HCT116 (cell line): ENCODE results near the gene ACOXL. TPM values are rescaled to one million over a fixed set of nuclear protein-coding genes. Genes with fewer than 3 reads are reported as not detected.

ENCODE experiments used
- ATAC-seq: fragments of 200-7000 bp; cut with Tn5 transposase; 2 replicates; pipeline ENCODE4 v1.9.1; 2020; ENCODE audit warnings: mild to moderate bottlenecking, moderate library complexity
- BruUV-seq: library from RNA; stranded (reverse); fragments of 400-500 nt; replicated peaks from 2 replicates; lab custom pipeline; 2021; lab: Mats Ljungman, UMichigan
- CTCF ChIA-PET: fragments of 300-600 bp; sonication (Branson Sonifier 250); formaldehyde crosslinking; loops from one replicate; lab custom pipeline; 2021; ENCODE audit warnings: antibody characterized with exemption; lab: Charles Lee
- POLR2A ChIA-PET: fragments of 300-600, 350-600 bp; sonication (Branson Sonifier 250); formaldehyde crosslinking; loops from one replicate; lab custom pipeline; 2021; ENCODE audit warnings: antibody characterized with exemption; lab: Charles Lee
- RAD21 ChIA-PET, 2 experiments: fragments of 300-600 bp; sonication (Branson Sonifier 250); formaldehyde crosslinking; loops; one replicate each; lab custom pipeline; 2023; ENCODE audit warnings: low total read pairs in 2 of 2; ENCODE audit not compliant: uncharacterized antibody in 2 of 2, unreplicated experiment in 2 of 2, low non-redundant PET in 1 of 2; lab: Charles Lee
- DNase-seq: peaks from one replicate; pipeline ENCODE4 v3.0.0-alpha.2; 2010; ENCODE audit warnings: low read depth, low spot score
- H2AFZ ChIP-seq: fragments of 200-600 bp; shearing (Covaris generic), sonication (generic); 2 replicates; pipeline ENCODE4 v1.6.1; 2017; ENCODE audit warnings: low read depth, mixed run types, mixed read lengths, antibody characterized with exemption, low read length; ENCODE audit not compliant: poor library complexity, severe bottlenecking
- H3K27ac ChIP-seq: 2 replicates; pipeline ENCODE4 v1.5.1; 2012; ENCODE audit warnings: low read depth, low read length
- H3K27me3 ChIP-seq: fragments of 200-600 bp; sonication (generic); 2 replicates; pipeline ENCODE4 v1.6.1; 2016; ENCODE audit warnings: mixed run types, low read length, mixed read lengths; ENCODE audit not compliant: insufficient read depth
- H3K36me3 ChIP-seq, 2 experiments: fragments of 200-500 bp in 1 of 2; fragments of 200-600 bp in 1 of 2; sonication (Bioruptor generic) in 1 of 2; sonication (generic) in 1 of 2; 2 replicates each; pipeline versions ENCODE4 v1.5.1 to v1.6.1; 2014 to 2016; ENCODE audit warnings: low read length in 2 of 2, inconsistent platforms in 1 of 2, mixed read lengths in 1 of 2, mixed run types in 1 of 2; ENCODE audit not compliant: insufficient read depth in 2 of 2, control insufficient read depth in 1 of 2
- H3K4me1 ChIP-seq, 2 experiments: fragments of 200-600 bp in 1 of 2; sonication (generic) in 1 of 2; 2 replicates each; pipeline versions ENCODE4 v1.5.1 to v1.6.1; 2012 to 2017; ENCODE audit warnings: low read length in 2 of 2, inconsistent platforms in 1 of 2, mild to moderate bottlenecking in 1 of 2, mixed read lengths in 1 of 2, mixed run types in 1 of 2, moderate library complexity in 1 of 2; ENCODE audit not compliant: insufficient read depth in 2 of 2, control insufficient read depth in 1 of 2
- H3K4me2 ChIP-seq: fragments of 200-600 bp; sonication (generic); 2 replicates; pipeline ENCODE4 v1.6.1; 2017; ENCODE audit warnings: mixed run types, low read length, mixed read lengths
- H3K4me3 ChIP-seq, 2 experiments: fragments of 200-600 bp in 1 of 2; sonication (generic) in 1 of 2; replicated peaks in 1 of 2; 2 replicates each; pipeline ENCODE4 v1.5.1; 2011 to 2016; ENCODE audit warnings: low read length in 2 of 2, control low read depth in 1 of 2, low read depth in 1 of 2, mild to moderate bottlenecking in 1 of 2, mixed read lengths in 1 of 2, mixed run types in 1 of 2
- H3K79me2 ChIP-seq: fragments of 200-600 bp; sonication (generic); 2 replicates; pipeline ENCODE4 v1.6.1; 2017; ENCODE audit warnings: mild to moderate bottlenecking, mixed run types, low read length, moderate library complexity, mixed read lengths; ENCODE audit not compliant: insufficient read depth
- H3K9ac ChIP-seq: fragments of 200-600 bp; sonication (generic); 2 replicates; pipeline ENCODE4 v1.6.1; 2016; ENCODE audit warnings: low read length, mixed read lengths
- H3K9me2 ChIP-seq: fragments of 200-600 bp; sonication (generic), shearing (Covaris generic); 2 replicates; pipeline ENCODE4 v1.6.1; 2017; ENCODE audit warnings: mixed run types, mild to moderate bottlenecking, moderate library complexity; ENCODE audit not compliant: insufficient read depth
- H3K9me3 ChIP-seq, 2 experiments: fragments of 200-500 bp in 1 of 2; fragments of 200-600 bp in 1 of 2; sonication (Bioruptor generic) in 1 of 2; sonication (generic) in 1 of 2; 2 replicates each; pipeline ENCODE4 v1.6.1; 2014 to 2017; ENCODE audit warnings: low read length in 2 of 2, mixed read lengths in 2 of 2, inconsistent platforms in 1 of 2, low read depth in 1 of 2, mild to moderate bottlenecking in 1 of 2, mixed run types in 1 of 2, moderate library complexity in 1 of 2; ENCODE audit not compliant: control insufficient read depth in 1 of 2, insufficient read depth in 1 of 2
- H4K20me1 ChIP-seq: fragments of 200-600 bp; sonication (generic), shearing (Covaris generic); 2 replicates; pipeline ENCODE4 v1.6.1; 2017; ENCODE audit warnings: mixed run types, mild to moderate bottlenecking, moderate library complexity; ENCODE audit not compliant: insufficient read depth
- CBX3 ChIP-seq: IDR thresholded peaks from 2 replicates; pipeline ENCODE4 v1.6.1; 2012; ENCODE audit warnings: low read depth
- CEBPB ChIP-seq: IDR thresholded peaks from 2 replicates; pipeline ENCODE4 v1.6.1; 2012; ENCODE audit warnings: low read depth
- ELF1 ChIP-seq: IDR thresholded peaks from 2 replicates; pipeline ENCODE4 v1.6.1; 2012; ENCODE audit warnings: low read depth, borderline replicate concordance
- EZH2 ChIP-seq: fragments of 200-600 bp; sonication (generic); IDR thresholded peaks from 2 replicates; pipeline ENCODE4 v1.6.1; 2017; ENCODE audit warnings: antibody characterized with exemption, mixed run types
- EZH2phosphoT487 ChIP-seq: fragments of 200-600 bp; IDR thresholded peaks from 2 replicates; pipeline ENCODE4 v1.6.1; 2018; ENCODE audit warnings: antibody characterized with exemption, borderline replicate concordance
- FOSL1 ChIP-seq: IDR thresholded peaks from 2 replicates; pipeline ENCODE4 v1.6.1; 2012; ENCODE audit warnings: low read depth
- POLR2A ChIP-seq: IDR thresholded peaks from 2 replicates; pipeline ENCODE4 v1.7.0; 2011; ENCODE audit warnings: borderline replicate concordance; ENCODE audit not compliant: insufficient read depth, insufficient read length; ENCODE audit errors: extremely low read depth
- POLR2AphosphoS5 ChIP-seq: IDR thresholded peaks from 2 replicates; pipeline ENCODE4 v1.6.1; 2011; ENCODE audit warnings: mild to moderate bottlenecking, low read depth, low read length, moderate library complexity
- RAD21 ChIP-seq: IDR thresholded peaks from 2 replicates; pipeline ENCODE4 v1.6.1; 2012; ENCODE audit warnings: low read depth, mild to moderate bottlenecking
- SIN3A ChIP-seq: IDR thresholded peaks from 2 replicates; pipeline ENCODE4 v1.6.1; 2012; ENCODE audit warnings: low read depth
- SP1 ChIP-seq: IDR thresholded peaks from 2 replicates; pipeline ENCODE4 v1.6.1; 2012; ENCODE audit warnings: low read depth
- SRF ChIP-seq: IDR thresholded peaks from 2 replicates; pipeline ENCODE4 v1.6.1; 2012; ENCODE audit warnings: low read depth
- TCF7L2 ChIP-seq: IDR thresholded peaks from 2 replicates; pipeline ENCODE4 v1.7.0; 2011; ENCODE audit warnings: borderline replicate concordance, inconsistent platforms; ENCODE audit not compliant: insufficient read depth, insufficient read length; ENCODE audit errors: extremely low read depth
- YY1 ChIP-seq: IDR thresholded peaks from 2 replicates; pipeline ENCODE4 v1.6.1; 2011; ENCODE audit warnings: low read length, low read depth, moderate library complexity, mild to moderate bottlenecking; ENCODE audit not compliant: insufficient replicate concordance; ENCODE audit errors: extremely low read depth
- intact Hi-C: fragments of 100-400 bp; cut with micrococcal nuclease; formaldehyde crosslinking; loops from 2 replicates; pipeline ENCODE4 v1.10.0; 2022
- total RNA-seq: library from RNA; stranded (reverse); gene quantifications from one replicate; pipeline ENCODE4 v1.2.1, GENCODE V29; 2021; ENCODE audit not compliant: unreplicated experiment
- TF ChIP-seq, protein P1 (sequence below): IDR thresholded peaks from 2 replicates; pipeline ENCODE4 v1.6.1; 2011; ENCODE audit warnings: mild to moderate bottlenecking, low read length, moderate library complexity; ENCODE audit not compliant: insufficient replicate concordance; ENCODE audit errors: extremely low read depth
- TF ChIP-seq, protein P2 (sequence below): IDR thresholded peaks from 2 replicates; pipeline ENCODE4 v1.6.1; 2012
- TF ChIP-seq, protein P3 (sequence below): IDR thresholded peaks from 2 replicates; pipeline ENCODE4 v1.6.1; 2012
- TF ChIP-seq, protein P4 (sequence below): IDR thresholded peaks from 2 replicates; pipeline ENCODE4 v1.6.1; 2012; ENCODE audit warnings: low read depth

ACOXL gene
- total RNA-seq, 1 experiment from 2014 or later: 5.5 TPM

DNA sequence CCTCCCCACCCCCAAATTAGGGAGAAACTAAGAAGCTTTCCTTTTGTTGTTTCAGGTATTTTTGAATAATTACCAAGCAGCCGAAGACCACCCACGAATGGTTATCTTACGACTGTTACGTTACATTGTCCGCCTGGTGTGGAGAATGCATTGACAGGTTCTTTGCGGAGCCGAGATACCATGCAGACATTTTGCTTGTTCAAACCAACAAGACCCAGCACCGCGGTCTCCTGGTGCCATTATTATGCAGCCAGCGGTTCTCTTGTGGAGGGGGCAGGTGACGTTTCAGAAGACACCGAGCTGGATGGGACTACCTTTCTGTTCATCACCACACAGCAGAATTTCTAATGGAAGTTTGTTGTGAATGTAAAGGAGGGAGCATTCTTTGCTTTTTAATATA, 431.7 kb downstream of the ACOXL start:
- ChIA-PET RAD21 (no interaction called here), POLR2A (no interaction called here)
- no peak overlapping the region for H3K4me2 ChIP-seq

More for the DNA sequence above, 431.7 kb downstream of the ACOXL start:
- Histone ChIP-seq H3K9me2 (no peaks in the 10 kb centered on the region), H3K9me3 (no peaks in the 10 kb centered on the region), H3K36me3 (peaks cover 12 to 13% of the 10 kb centered on the region in 2 experiments; a peak in 2 of 4 replicates), H3K9ac (no peak overlapping the region), H4K20me1 (no peaks in the 10 kb centered on the region), H2AFZ (no peak overlapping the region), H3K79me2 (peaks cover 4% of the 10 kb centered on the region), H3K4me1 (peaks cover 22 to 33% of the 10 kb centered on the region in 2 experiments), H3K27ac (no peak overlapping the region), H3K27me3 (no peaks in the 10 kb centered on the region), H3K4me3 (no peak overlapping the region)
- no peak for ATAC-seq
- CTCF ChIA-PET: no interaction called here
- TF ChIP-seq, protein P1, sequence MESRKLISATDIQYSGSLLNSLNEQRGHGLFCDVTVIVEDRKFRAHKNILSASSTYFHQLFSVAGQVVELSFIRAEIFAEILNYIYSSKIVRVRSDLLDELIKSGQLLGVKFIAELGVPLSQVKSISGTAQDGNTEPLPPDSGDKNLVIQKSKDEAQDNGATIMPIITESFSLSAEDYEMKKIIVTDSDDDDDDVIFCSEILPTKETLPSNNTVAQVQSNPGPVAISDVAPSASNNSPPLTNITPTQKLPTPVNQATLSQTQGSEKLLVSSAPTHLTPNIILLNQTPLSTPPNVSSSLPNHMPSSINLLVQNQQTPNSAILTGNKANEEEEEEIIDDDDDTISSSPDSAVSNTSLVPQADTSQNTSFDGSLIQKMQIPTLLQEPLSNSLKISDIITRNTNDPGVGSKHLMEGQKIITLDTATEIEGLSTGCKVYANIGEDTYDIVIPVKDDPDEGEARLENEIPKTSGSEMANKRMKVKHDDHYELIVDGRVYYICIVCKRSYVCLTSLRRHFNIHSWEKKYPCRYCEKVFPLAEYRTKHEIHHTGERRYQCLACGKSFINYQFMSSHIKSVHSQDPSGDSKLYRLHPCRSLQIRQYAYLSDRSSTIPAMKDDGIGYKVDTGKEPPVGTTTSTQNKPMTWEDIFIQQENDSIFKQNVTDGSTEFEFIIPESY: no peak
- TF ChIP-seq POLR2A (no peak), RAD21 (no peak), CEBPB (no peak), TCF7L2 (no peak), EZH2phosphoT487 (no peak), SIN3A (no peak), EZH2 (no peak), SP1 (no peak), YY1 (no peak), ELF1 (no peak), SRF (no peak), POLR2AphosphoS5 (no peak), FOSL1 (no peak), CBX3 (no peak)
- TF ChIP-seq, protein P2, sequence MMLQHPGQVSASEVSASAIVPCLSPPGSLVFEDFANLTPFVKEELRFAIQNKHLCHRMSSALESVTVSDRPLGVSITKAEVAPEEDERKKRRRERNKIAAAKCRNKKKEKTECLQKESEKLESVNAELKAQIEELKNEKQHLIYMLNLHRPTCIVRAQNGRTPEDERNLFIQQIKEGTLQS: no peak
- TF ChIP-seq, protein P3, sequence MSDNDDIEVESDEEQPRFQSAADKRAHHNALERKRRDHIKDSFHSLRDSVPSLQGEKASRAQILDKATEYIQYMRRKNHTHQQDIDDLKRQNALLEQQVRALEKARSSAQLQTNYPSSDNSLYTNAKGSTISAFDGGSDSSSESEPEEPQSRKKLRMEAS: no peak
- TF ChIP-seq, protein P4, sequence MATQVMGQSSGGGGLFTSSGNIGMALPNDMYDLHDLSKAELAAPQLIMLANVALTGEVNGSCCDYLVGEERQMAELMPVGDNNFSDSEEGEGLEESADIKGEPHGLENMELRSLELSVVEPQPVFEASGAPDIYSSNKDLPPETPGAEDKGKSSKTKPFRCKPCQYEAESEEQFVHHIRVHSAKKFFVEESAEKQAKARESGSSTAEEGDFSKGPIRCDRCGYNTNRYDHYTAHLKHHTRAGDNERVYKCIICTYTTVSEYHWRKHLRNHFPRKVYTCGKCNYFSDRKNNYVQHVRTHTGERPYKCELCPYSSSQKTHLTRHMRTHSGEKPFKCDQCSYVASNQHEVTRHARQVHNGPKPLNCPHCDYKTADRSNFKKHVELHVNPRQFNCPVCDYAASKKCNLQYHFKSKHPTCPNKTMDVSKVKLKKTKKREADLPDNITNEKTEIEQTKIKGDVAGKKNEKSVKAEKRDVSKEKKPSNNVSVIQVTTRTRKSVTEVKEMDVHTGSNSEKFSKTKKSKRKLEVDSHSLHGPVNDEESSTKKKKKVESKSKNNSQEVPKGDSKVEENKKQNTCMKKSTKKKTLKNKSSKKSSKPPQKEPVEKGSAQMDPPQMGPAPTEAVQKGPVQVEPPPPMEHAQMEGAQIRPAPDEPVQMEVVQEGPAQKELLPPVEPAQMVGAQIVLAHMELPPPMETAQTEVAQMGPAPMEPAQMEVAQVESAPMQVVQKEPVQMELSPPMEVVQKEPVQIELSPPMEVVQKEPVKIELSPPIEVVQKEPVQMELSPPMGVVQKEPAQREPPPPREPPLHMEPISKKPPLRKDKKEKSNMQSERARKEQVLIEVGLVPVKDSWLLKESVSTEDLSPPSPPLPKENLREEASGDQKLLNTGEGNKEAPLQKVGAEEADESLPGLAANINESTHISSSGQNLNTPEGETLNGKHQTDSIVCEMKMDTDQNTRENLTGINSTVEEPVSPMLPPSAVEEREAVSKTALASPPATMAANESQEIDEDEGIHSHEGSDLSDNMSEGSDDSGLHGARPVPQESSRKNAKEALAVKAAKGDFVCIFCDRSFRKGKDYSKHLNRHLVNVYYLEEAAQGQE: no peak
- intact Hi-C loops: no loop called here
- DNase-seq: no peak
- no TSS peak for BruUV-seq
